GM23248 (cell line): ENCODE data around the gene NPAS1.

Source experiments
- EZH2 ChIP-seq: fragments of 200-600 bp; sonication (generic); IDR thresholded peaks from 2 replicates; pipeline ENCODE4 v1.6.1; 2018; ENCODE audit warnings: antibody characterized with exemption, mild to moderate bottlenecking; ENCODE audit not compliant: insufficient read depth, poor library complexity, severe bottlenecking
- EZH2phosphoT487 ChIP-seq: fragments of 200-600 bp; sonication (generic); IDR thresholded peaks from 2 replicates; pipeline ENCODE4 v1.6.1; 2018; ENCODE audit warnings: antibody characterized with exemption, moderate library complexity, mild to moderate bottlenecking, low read depth; ENCODE audit not compliant: insufficient read depth

- TF ChIP-seq EZH2 = no peak
- no peak for TF ChIP-seq EZH2phosphoT487
Measured at GRCh38 chr19:46976845-46977320, 42.8 kb upstream of the NPAS1 start.
